GM19372 (cell line): ENCODE results near the gene TTC12.
A peak's percentile ranks its signal among the peaks of the same experiment; 100 is the strongest.

Experiments used
- ATAC-seq: cut with Tn5 transposase; IDR thresholded peaks from one replicate; pipeline ENCODE4 v1.9.1; 2021; ENCODE audit warnings: mild to moderate bottlenecking, low read depth, moderate library complexity; ENCODE audit not compliant: unreplicated experiment

TTC12 gene

GRCh38 chr11:113314389-113315301, at the start of gene TTC12:
Gene TTC12, plus strand, starts transcription at chr11:113314583. Its CDS starts 1,675 bp downstream, at chr11:113316258.
- ATAC-seq = peak; percentile 95

GRCh38 chr11:113265362-113265761, 49.0 kb upstream of the TTC12 start:
- no peak for ATAC-seq

- ATAC-seq = no peak
Observed at GRCh38 chr11:113267493-113267892, 46.9 kb upstream of the TTC12 start.

- ATAC-seq = no peak
Observed at GRCh38 chr11:113269096-113269495, 45.3 kb upstream of the TTC12 start.

GRCh38 chr11:113269636-113270035, 44.7 kb upstream of the TTC12 start:
- ATAC-seq = no peak

GRCh38 chr11:113270080-113270479, 44.3 kb upstream of the TTC12 start:
- ATAC-seq = no peak

- ATAC-seq = no peak
Observed at GRCh38 chr11:113271551-113272245, 42.7 kb upstream of the TTC12 start.

GRCh38 chr11:113272281-113272680, 42.1 kb upstream of the TTC12 start:
- no peak for ATAC-seq

GRCh38 chr11:113272927-113273615, 41.3 kb upstream of the TTC12 start:
- ATAC-seq = no peak

- ATAC-seq = no peak
Observed at GRCh38 chr11:113273720-113274119, 40.7 kb upstream of the TTC12 start.

GRCh38 chr11:113274713-113275582, 39.4 kb upstream of the TTC12 start:
- ATAC-seq = no peak

- ATAC-seq = no peak
Observed at GRCh38 chr11:113275602-113276001, 38.8 kb upstream of the TTC12 start.

- ATAC-seq = no peak
Observed at GRCh38 chr11:113276466-113276865, 37.9 kb upstream of the TTC12 start.

GRCh38 chr11:113277907-113278306, 36.5 kb upstream of the TTC12 start:
- ATAC-seq = no peak

GRCh38 chr11:113278481-113278880, 35.9 kb upstream of the TTC12 start:
- no peak for ATAC-seq

GRCh38 chr11:113278925-113279324, 35.5 kb upstream of the TTC12 start:
- no peak for ATAC-seq

- no peak for ATAC-seq
Observed at GRCh38 chr11:113279591-113279990, 34.8 kb upstream of the TTC12 start.

GRCh38 chr11:113281052-113281725, 33.2 kb upstream of the TTC12 start:
- ATAC-seq = no peak

- no peak for ATAC-seq
Observed at GRCh38 chr11:113282898-113283437, 31.4 kb upstream of the TTC12 start.
